GM12864 (cell line): ENCODE measurements around the gene TIMP2.

Source experiments
- DNase-seq: peaks from one replicate; pipeline ENCODE4 v3.0.0-alpha.2; 2011; ENCODE audit warnings: low read depth
- H3K4me3 ChIP-seq: 2 replicates; pipeline ENCODE4 v1.5.1; 2011; ENCODE audit warnings: mild to moderate bottlenecking, low read depth, low read length, control low read depth
- CTCF ChIP-seq: IDR thresholded peaks from 2 replicates; pipeline ENCODE4 v1.5.1; 2011; ENCODE audit warnings: low read depth, mild to moderate bottlenecking, moderate library complexity, low read length, control low read depth, inconsistent platforms; ENCODE audit errors: missing control alignments

The TIMP2 gene

GRCh38 chr17:78853926-78854394 lies 71.2 kb downstream of the TIMP2 start:
- DNase-seq = no peak
- H3K4me3 ChIP-seq = no peak overlapping the region
- no peak for TF ChIP-seq CTCF

GRCh38 chr17:78852709-78853121 lies 72.5 kb downstream of the TIMP2 start:
- DNase-seq = no peak
- TF ChIP-seq CTCF = peak; percentile 5
- no peak overlapping the region for H3K4me3 ChIP-seq

- no peak for TF ChIP-seq CTCF
- H3K4me3 ChIP-seq = no peak overlapping the region
- no peak for DNase-seq
These were observed 76.2 kb downstream of the TIMP2 start for GRCh38 chr17:78849026-78849425.

- H3K4me3 ChIP-seq = no peak overlapping the region
- DNase-seq = no peak
- no peak for TF ChIP-seq CTCF
These were observed 78.1 kb downstream of the TIMP2 start for GRCh38 chr17:78847052-78847451.

GRCh38 chr17:78844301-78845005 lies 80.7 kb downstream of the TIMP2 start:
- no peak overlapping the region for H3K4me3 ChIP-seq
- no peak for DNase-seq
- TF ChIP-seq CTCF = no peak

- no peak for DNase-seq
- TF ChIP-seq CTCF = peak; percentile 93
- no peak overlapping the region for H3K4me3 ChIP-seq
These were observed 82.2 kb downstream of the TIMP2 start for GRCh38 chr17:78842881-78843565.
